WTC11 (cell line): ENCODE data around the gene C14orf132. TPM values are rescaled to one million over a fixed set of nuclear protein-coding genes. Genes with fewer than 3 reads are reported as not detected.

ENCODE experiments used
- ATAC-seq: fragments of 200-7000 bp; cut with Tn5 transposase; 2 replicates; pipeline ENCODE4 v1.10.0; 2021; ENCODE audit warnings: mild to moderate bottlenecking, moderate library complexity
- CTCF ChIA-PET: fragments of 300-600 bp; sonication (Branson Sonifier 250); formaldehyde crosslinking; loops from one replicate; lab custom pipeline; 2021; ENCODE audit warnings: antibody characterized with exemption; lab: Charles Lee
- POLR2A ChIA-PET: fragments of 350-600 bp; sonication (Branson Sonifier 250); formaldehyde crosslinking; loops from one replicate; lab custom pipeline; 2021; ENCODE audit warnings: antibody characterized with exemption; lab: Charles Lee
- DNase-seq: peaks from one replicate; pipeline ENCODE4 v3.0.0; 2021; ENCODE audit warnings: low spot score
- H3K27ac Mint-ChIP-seq: 2 replicates; pipeline ENCODE4 v1.8.0; 2021; ENCODE audit warnings: mixed read lengths
- H3K27me3 Mint-ChIP-seq: 2 replicates; pipeline ENCODE4 v1.8.0; 2021; ENCODE audit warnings: low read depth, mild to moderate bottlenecking, moderate library complexity, mixed read lengths
- H3K36me3 Mint-ChIP-seq: 2 replicates; pipeline ENCODE4 v1.8.0; 2021; ENCODE audit warnings: mixed read lengths
- H3K4me1 Mint-ChIP-seq: 2 replicates; pipeline ENCODE4 v1.8.0; 2022; ENCODE audit warnings: mixed read lengths
- H3K4me3 Mint-ChIP-seq: 2 replicates; pipeline ENCODE4 v1.8.0; 2021; ENCODE audit warnings: mild to moderate bottlenecking, moderate library complexity, mixed read lengths
- H3K9me3 Mint-ChIP-seq: 2 replicates; pipeline ENCODE4 v1.8.0; 2021; ENCODE audit warnings: mixed read lengths
- ATF6 ChIP-seq: sonication (generic); formaldehyde crosslinking; IDR thresholded peaks from 2 replicates; pipeline ENCODE4 v1.8.1; 2023; ENCODE audit warnings: mild to moderate bottlenecking, missing genetic modification reagents
- CREB1 ChIP-seq: sonication (generic); formaldehyde crosslinking; IDR thresholded peaks from 2 replicates; pipeline ENCODE4 v1.8.0; 2023; ENCODE audit warnings: mild to moderate bottlenecking, missing genetic modification reagents
- ELF4 ChIP-seq: sonication (generic); formaldehyde crosslinking; IDR thresholded peaks from 2 replicates; pipeline ENCODE4 v1.8.1; 2022; ENCODE audit warnings: low read depth, mild to moderate bottlenecking, moderate library complexity, missing genetic modification reagents
- FOXJ3 ChIP-seq: sonication (generic); formaldehyde crosslinking; IDR thresholded peaks from 2 replicates; pipeline ENCODE4 v1.9.0; 2021; ENCODE audit warnings: missing genetic modification reagents, mild to moderate bottlenecking, borderline replicate concordance
- FOXP1 ChIP-seq: sonication (generic); formaldehyde crosslinking; IDR thresholded peaks from 2 replicates; pipeline ENCODE4 v1.8.0; 2022; ENCODE audit warnings: missing genetic modification reagents, mild to moderate bottlenecking, moderate library complexity, borderline replicate concordance
- IRF1 ChIP-seq: sonication (generic); formaldehyde crosslinking; IDR thresholded peaks from 2 replicates; pipeline ENCODE4 v1.8.0; 2023; ENCODE audit warnings: missing genetic modification reagents
- JUN ChIP-seq: sonication (generic); formaldehyde crosslinking; IDR thresholded peaks from 2 replicates; pipeline ENCODE4 v1.8.0; 2023; ENCODE audit warnings: mild to moderate bottlenecking, missing genetic modification reagents
- KAT7 ChIP-seq: sonication (generic); formaldehyde crosslinking; IDR thresholded peaks from 2 replicates; pipeline ENCODE4 v1.8.1; 2023; ENCODE audit warnings: missing genetic modification reagents, mild to moderate bottlenecking, borderline replicate concordance
- NR3C1 ChIP-seq: sonication (generic); formaldehyde crosslinking; conservative IDR thresholded peaks from 2 replicates; pipeline ENCODE4 v1.8.1; 2023; ENCODE audit warnings: low read depth, mild to moderate bottlenecking, missing genetic modification reagents
- OVOL2 ChIP-seq: fragments of 250-450 bp; sonication (Bioruptor Pico); IDR thresholded peaks from 2 replicates; pipeline ENCODE4 v1.9.0; 2021; ENCODE audit warnings: mild to moderate bottlenecking, borderline replicate concordance
- PRDM15 ChIP-seq: sonication (generic); formaldehyde crosslinking; IDR thresholded peaks from 2 replicates; pipeline ENCODE4 v1.8.0; 2022; ENCODE audit warnings: missing genetic modification reagents
- SMAD3 ChIP-seq: sonication (generic); formaldehyde crosslinking; IDR thresholded peaks from 2 replicates; pipeline ENCODE4 v1.8.0; 2022; ENCODE audit warnings: missing genetic modification reagents, mild to moderate bottlenecking, borderline replicate concordance
- TP53 ChIP-seq: sonication (generic); formaldehyde crosslinking; IDR thresholded peaks from 2 replicates; pipeline ENCODE4 v1.8.1; 2023; ENCODE audit warnings: mild to moderate bottlenecking, missing genetic modification reagents
- ZMAT4 ChIP-seq: fragments of 250-450 bp; sonication (Bioruptor Pico); IDR thresholded peaks from 2 replicates; pipeline ENCODE4 v1.9.0; 2021; ENCODE audit warnings: mild to moderate bottlenecking
- ZNF232 ChIP-seq: sonication (generic); formaldehyde crosslinking; IDR thresholded peaks from 2 replicates; pipeline ENCODE4 v1.8.0; 2022; ENCODE audit warnings: mild to moderate bottlenecking, missing genetic modification reagents
- ZNF425 ChIP-seq: fragments of 250-450 bp; sonication (Bioruptor Pico); conservative IDR thresholded peaks from 2 replicates; pipeline ENCODE4 v1.9.0; 2021; ENCODE audit warnings: mild to moderate bottlenecking
- ZNF532 ChIP-seq: fragments of 250-450 bp; sonication (Bioruptor Pico); IDR thresholded peaks from 2 replicates; pipeline ENCODE4 v1.9.0; 2021; ENCODE audit warnings: mild to moderate bottlenecking, borderline replicate concordance
- total RNA-seq: library from RNA; stranded (reverse); gene quantifications from 3 replicates; pipeline ENCODE4 v1.2.3, GENCODE V29; 2021

Gene C14orf132
- total RNA-seq, 1 experiment from 2014 or later = 14.1 TPM

- H3K9me3 Mint-ChIP-seq = no peaks in the 10 kb centered on the region
- ChIA-PET POLR2A (no interaction called here), CTCF (interaction anchor here (1.0 to 2.4 kb wide), 3 partner anchors 9 to 62 kb away, joined by 3 to 15 read pairs (median 10); no protein-coding TSS in a partner anchor)
- H3K36me3 Mint-ChIP-seq = no peaks in the 10 kb centered on the region
- peaks cover 4% of the 10 kb centered on the region; the same call in 1 of the 2 replicates for H3K4me1 Mint-ChIP-seq
- no peak overlapping the region for H3K4me3 Mint-ChIP-seq
- TF ChIP-seq FOXJ3 (CRISPR knock-in tag) = no peak
- no peak for TF ChIP-seq ATF6 (CRISPR knock-in tag)
- TF ChIP-seq NR3C1 = no peak
- no peak for TF ChIP-seq TP53
- ATAC-seq = no peak
- DNase-seq = no peak
- H3K27ac Mint-ChIP-seq = no peak overlapping the region
- H3K27me3 Mint-ChIP-seq = no peaks in the 10 kb centered on the region
These were observed 21.2 kb downstream of the C14orf132 start for GRCh38 chr14:96060186-96060933.

- H3K4me3 Mint-ChIP-seq = no peak overlapping the region
- POLR2A ChIA-PET = no interaction called here
- no peak overlapping the region for H3K27ac Mint-ChIP-seq
- H3K4me1 Mint-ChIP-seq = peaks cover 2% of the 10 kb centered on the region; the same call in 1 of the 2 replicates
- CTCF ChIA-PET = interaction anchor here (0.6 to 2.4 kb wide), 5 partner anchors 10 to 452 kb away, joined by 3 to 13 read pairs (median 4); no protein-coding TSS in a partner anchor
- no peaks in the 10 kb centered on the region for H3K9me3 Mint-ChIP-seq
- no peaks in the 10 kb centered on the region for H3K36me3 Mint-ChIP-seq
- ATAC-seq (no peak; the same call in 1 of the 2 replicates), DNase-seq (no peak)
- no peaks in the 10 kb centered on the region for H3K27me3 Mint-ChIP-seq
- TF ChIP-seq ZNF232 (CRISPR knock-in tag) (no peak), KAT7 (no peak), ATF6 (CRISPR knock-in tag) (no peak), PRDM15 (CRISPR knock-in tag) (no peak), OVOL2 (no peak), ZNF425 (CRISPR knock-in tag) (no peak), ZMAT4 (CRISPR knock-in tag) (no peak), SMAD3 (no peak), JUN (CRISPR knock-in tag) (no peak), CREB1 (CRISPR knock-in tag) (no peak), NR3C1 (no peak), FOXP1 (CRISPR knock-in tag) (no peak), ZNF532 (CRISPR knock-in tag) (no peak), ELF4 (CRISPR knock-in tag) (no peak), IRF1 (no peak)
These were observed 22.8 kb downstream of the C14orf132 start for GRCh38 chr14:96062010-96062409.
